Skeletal muscle tissue (tissue), 4 donors: ENCODE data around the gene L3MBTL4. TPM values are rescaled to one million over a fixed set of nuclear protein-coding genes. Genes with fewer than 3 reads are reported as not detected.
A peak's percentile ranks its signal among the peaks of the same experiment; 100 is the strongest.

ENCODE experiments used
- H3K27ac ChIP-seq: one replicate; pipeline ENCODE4 v1.7.0; 2013; ENCODE audit warnings: mild to moderate bottlenecking, low read depth, low read length, inconsistent platforms
- H3K27me3 ChIP-seq, 3 donors: one replicate each; pipeline ENCODE4 v1.7.0; 2013; ENCODE audit warnings: low read length in 3 of 3; ENCODE audit not compliant: control insufficient read depth in 3 of 3, insufficient read depth in 3 of 3
- H3K36me3 ChIP-seq, 3 donors: one replicate each; pipeline ENCODE4 v1.7.0; 2013; ENCODE audit warnings: low read length in 3 of 3; ENCODE audit not compliant: control insufficient read depth in 3 of 3, insufficient read depth in 3 of 3
- H3K4me1 ChIP-seq, 3 donors: one replicate each; pipeline ENCODE4 v1.7.0; 2013; ENCODE audit warnings: low read length in 3 of 3, mild to moderate bottlenecking in 3 of 3; ENCODE audit not compliant: control insufficient read depth in 3 of 3, insufficient read depth in 3 of 3
- H3K4me3 ChIP-seq, 3 donors: one replicate each; pipeline ENCODE4 v1.7.0; 2013; ENCODE audit warnings: low read length in 3 of 3
- H3K9ac ChIP-seq, 3 donors: one replicate each; pipeline ENCODE4 v1.7.0; 2013; ENCODE audit warnings: low read length in 3 of 3, mild to moderate bottlenecking in 3 of 3, moderate library complexity in 2 of 3, low read depth in 1 of 3
- H3K9me3 ChIP-seq, 3 donors: one replicate each; pipeline ENCODE4 v1.7.0; 2013; ENCODE audit warnings: low read length in 3 of 3; ENCODE audit not compliant: control insufficient read depth in 3 of 3
- total RNA-seq: library from RNA; depleted of rRNA; stranded (reverse); fragments of >200 nt; gene quantifications from one replicate; pipeline ENCODE4 v1.2.3, GENCODE V29; 2014
- donor health status: Osteomylitis.

Gene L3MBTL4
- total RNA-seq, 1 donor from 2014 or later: 5.2 TPM

- no peak overlapping the region for H3K4me3 ChIP-seq
- no peaks in the 10 kb centered on the region for H3K9me3 ChIP-seq
- no peaks in the 10 kb centered on the region for H3K36me3 ChIP-seq
- H3K9ac ChIP-seq: no peak overlapping the region
- H3K27me3 ChIP-seq: no peaks in the 10 kb centered on the region
- no peak overlapping the region for H3K27ac ChIP-seq
- H3K4me1 ChIP-seq: no peaks in the 10 kb centered on the region
Observed at GRCh38 chr18:6249170-6249569, 165.5 kb downstream of the L3MBTL4 start.

DNA sequence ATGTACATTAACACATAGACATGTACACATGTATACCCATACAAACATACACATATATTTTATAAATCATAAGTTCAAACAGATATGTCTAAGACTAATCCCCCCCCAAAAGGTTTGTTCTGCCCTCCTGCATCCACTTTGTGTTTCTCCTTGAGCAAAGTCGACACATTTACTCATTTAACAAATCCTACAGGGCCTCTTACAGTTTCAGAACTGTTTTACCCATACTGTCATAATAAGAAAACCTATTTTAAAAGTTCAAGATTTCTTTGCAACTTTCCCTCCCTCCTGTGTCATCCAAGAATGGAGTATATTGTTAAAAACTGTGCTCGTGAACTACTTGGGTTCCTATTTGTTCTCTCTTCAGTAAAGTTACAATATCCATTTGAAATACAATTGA is 166.7 kb downstream of the L3MBTL4 start:
- Histone ChIP-seq H3K27ac (no peak overlapping the region), H3K4me3 (no peak overlapping the region), H3K9me3 (no peaks in the 10 kb centered on the region), H3K4me1 (no peaks in the 10 kb centered on the region), H3K9ac (no peak overlapping the region), H3K36me3 (no peaks in the 10 kb centered on the region), H3K27me3 (no peaks in the 10 kb centered on the region)

GRCh38 chr18:6242004-6242403 is 172.7 kb downstream of the L3MBTL4 start:
- H3K4me1 ChIP-seq: no peaks in the 10 kb centered on the region
- no peak overlapping the region for H3K27ac ChIP-seq

GRCh38 chr18:6239716-6240115 is 175.0 kb downstream of the L3MBTL4 start:
- H3K27me3 ChIP-seq: no peaks in the 10 kb centered on the region
- no peak overlapping the region for H3K9ac ChIP-seq
- no peak overlapping the region for H3K27ac ChIP-seq
- H3K36me3 ChIP-seq: no peaks in the 10 kb centered on the region
- peak overlapping the region in 1 of 3 donors; percentile 10 for H3K4me3 ChIP-seq
- H3K9me3 ChIP-seq: no peaks in the 10 kb centered on the region
- no peaks in the 10 kb centered on the region for H3K4me1 ChIP-seq

More at GRCh38 chr18:6242004-6242403, 172.7 kb downstream of the L3MBTL4 start:
- H3K4me3 ChIP-seq: no peak overlapping the region
- no peaks in the 10 kb centered on the region for H3K36me3 ChIP-seq
- no peaks in the 10 kb centered on the region for H3K27me3 ChIP-seq
- no peaks in the 10 kb centered on the region for H3K9me3 ChIP-seq
- no peak overlapping the region for H3K9ac ChIP-seq

- Histone ChIP-seq H3K27me3 (no peaks in the 10 kb centered on the region), H3K4me3 (no peak overlapping the region), H3K9ac (no peak overlapping the region), H3K36me3 (no peaks in the 10 kb centered on the region), H3K9me3 (no peaks in the 10 kb centered on the region), H3K4me1 (no peaks in the 10 kb centered on the region), H3K27ac (no peak overlapping the region)
Observed at GRCh38 chr18:6236258-6236657, 178.5 kb downstream of the L3MBTL4 start.

DNA sequence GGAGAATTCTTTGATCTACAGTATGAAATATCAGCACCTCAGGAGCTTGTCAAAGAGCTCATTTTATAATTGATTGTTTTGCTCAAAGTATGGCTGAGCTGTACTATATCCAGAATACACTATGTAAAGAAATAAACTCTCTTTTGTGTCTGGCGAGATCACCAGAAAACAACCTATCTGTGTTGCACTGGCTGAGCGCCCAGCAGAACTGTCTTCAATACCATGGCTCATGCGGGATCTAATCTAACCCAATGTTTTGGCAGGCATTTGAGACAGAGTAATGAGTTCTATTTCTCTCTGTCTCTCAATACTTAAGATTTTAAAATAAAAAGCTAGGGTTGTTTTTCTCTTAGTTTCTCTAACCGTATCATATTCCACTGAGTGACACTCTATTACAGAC is 192.4 kb downstream of the L3MBTL4 start:
- H3K4me3 ChIP-seq: no peak overlapping the region
- no peak overlapping the region for H3K27ac ChIP-seq
- H3K9me3 ChIP-seq: no peaks in the 10 kb centered on the region
- no peaks in the 10 kb centered on the region for H3K36me3 ChIP-seq
- H3K9ac ChIP-seq: no peak overlapping the region
- no peaks in the 10 kb centered on the region for H3K4me1 ChIP-seq
- no peaks in the 10 kb centered on the region for H3K27me3 ChIP-seq

DNA sequence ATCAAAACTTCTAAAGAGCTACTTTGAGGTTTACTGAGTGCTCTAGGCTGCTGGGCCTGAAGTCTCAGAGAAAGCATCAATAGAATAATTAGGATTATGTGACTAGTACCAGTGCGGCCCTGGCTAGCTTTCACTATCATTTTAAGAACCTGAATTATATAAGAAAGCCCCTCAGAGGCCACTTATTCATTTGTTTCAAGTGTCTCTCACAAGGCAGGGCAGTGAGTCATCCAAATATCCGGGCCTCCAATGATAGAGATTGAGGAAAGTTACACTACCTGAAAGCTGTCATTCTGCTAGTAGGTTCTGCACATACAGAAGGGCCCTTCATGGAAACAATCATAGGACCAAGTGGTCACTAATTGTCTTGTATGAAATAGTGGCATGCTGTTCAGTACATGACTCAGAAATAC is 193.1 kb downstream of the L3MBTL4 start:
- H3K9me3 ChIP-seq: no peaks in the 10 kb centered on the region
- H3K36me3 ChIP-seq: no peaks in the 10 kb centered on the region
- no peak overlapping the region for H3K27ac ChIP-seq
- H3K9ac ChIP-seq: no peak overlapping the region
- H3K4me3 ChIP-seq: no peak overlapping the region
- no peaks in the 10 kb centered on the region for H3K4me1 ChIP-seq
- no peaks in the 10 kb centered on the region for H3K27me3 ChIP-seq

- Histone ChIP-seq H3K4me3 (no peak overlapping the region), H3K27ac (no peak overlapping the region), H3K36me3 (no peaks in the 10 kb centered on the region), H3K27me3 (no peaks in the 10 kb centered on the region), H3K4me1 (no peaks in the 10 kb centered on the region), H3K9ac (no peak overlapping the region), H3K9me3 (no peaks in the 10 kb centered on the region)
Observed at GRCh38 chr18:6220129-6220528, 194.6 kb downstream of the L3MBTL4 start.

GRCh38 chr18:6219116-6219717 is 195.5 kb downstream of the L3MBTL4 start:
- H3K27ac ChIP-seq: no peak overlapping the region
- no peaks in the 10 kb centered on the region for H3K9me3 ChIP-seq
- H3K4me1 ChIP-seq: no peaks in the 10 kb centered on the region
- H3K4me3 ChIP-seq: no peak overlapping the region
- H3K27me3 ChIP-seq: no peaks in the 10 kb centered on the region
- no peaks in the 10 kb centered on the region for H3K36me3 ChIP-seq
- H3K9ac ChIP-seq: no peak overlapping the region

- no peaks in the 10 kb centered on the region for H3K36me3 ChIP-seq
- no peaks in the 10 kb centered on the region for H3K4me1 ChIP-seq
- H3K9ac ChIP-seq: no peak overlapping the region
- no peaks in the 10 kb centered on the region for H3K9me3 ChIP-seq
- no peak overlapping the region for H3K27ac ChIP-seq
- H3K4me3 ChIP-seq: no peak overlapping the region
- H3K27me3 ChIP-seq: no peaks in the 10 kb centered on the region
Observed at GRCh38 chr18:6215888-6216287, 198.8 kb downstream of the L3MBTL4 start.

DNA sequence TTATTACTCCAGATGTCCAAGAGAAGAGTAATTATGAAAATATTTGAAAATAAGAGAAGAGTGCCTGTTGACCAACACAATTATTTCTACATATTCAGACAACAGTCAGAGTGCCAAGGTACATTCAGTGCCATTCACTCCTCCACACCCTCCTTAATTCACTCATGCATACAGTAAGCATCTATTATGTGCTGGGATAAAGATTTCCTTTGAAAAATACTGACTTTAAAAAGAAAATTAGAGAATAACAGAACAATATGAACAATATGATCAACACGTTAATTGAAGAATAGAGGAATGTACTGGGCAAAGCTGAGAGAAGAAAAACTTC is 203.6 kb downstream of the L3MBTL4 start:
- no peak overlapping the region for H3K4me3 ChIP-seq
- H3K9me3 ChIP-seq: no peaks in the 10 kb centered on the region
- no peaks in the 10 kb centered on the region for H3K27me3 ChIP-seq
- no peaks in the 10 kb centered on the region for H3K36me3 ChIP-seq
- H3K4me1 ChIP-seq: no peaks in the 10 kb centered on the region
- no peak overlapping the region for H3K27ac ChIP-seq
- H3K9ac ChIP-seq: no peak overlapping the region
